Stimulated activated CD4-positive, alpha-beta T cell treated with anti-CD3 and anti-CD28 coated beads, Interleukin-2, amount 100 ng/mL, for 4 hours (primary cell): ENCODE measurements around the gene MYH9.
"Not testable (repeated sequence)": the region's sequence is repeated elsewhere in the genome, so short reads cannot be mapped to it uniquely, and the experiment has no call there.

ENCODE experiments used
- DNase-seq: peaks from one replicate; pipeline ENCODE4 v3.0.0-alpha.2; 2020; ENCODE audit warnings: low read depth

MYH9 gene

DNA sequence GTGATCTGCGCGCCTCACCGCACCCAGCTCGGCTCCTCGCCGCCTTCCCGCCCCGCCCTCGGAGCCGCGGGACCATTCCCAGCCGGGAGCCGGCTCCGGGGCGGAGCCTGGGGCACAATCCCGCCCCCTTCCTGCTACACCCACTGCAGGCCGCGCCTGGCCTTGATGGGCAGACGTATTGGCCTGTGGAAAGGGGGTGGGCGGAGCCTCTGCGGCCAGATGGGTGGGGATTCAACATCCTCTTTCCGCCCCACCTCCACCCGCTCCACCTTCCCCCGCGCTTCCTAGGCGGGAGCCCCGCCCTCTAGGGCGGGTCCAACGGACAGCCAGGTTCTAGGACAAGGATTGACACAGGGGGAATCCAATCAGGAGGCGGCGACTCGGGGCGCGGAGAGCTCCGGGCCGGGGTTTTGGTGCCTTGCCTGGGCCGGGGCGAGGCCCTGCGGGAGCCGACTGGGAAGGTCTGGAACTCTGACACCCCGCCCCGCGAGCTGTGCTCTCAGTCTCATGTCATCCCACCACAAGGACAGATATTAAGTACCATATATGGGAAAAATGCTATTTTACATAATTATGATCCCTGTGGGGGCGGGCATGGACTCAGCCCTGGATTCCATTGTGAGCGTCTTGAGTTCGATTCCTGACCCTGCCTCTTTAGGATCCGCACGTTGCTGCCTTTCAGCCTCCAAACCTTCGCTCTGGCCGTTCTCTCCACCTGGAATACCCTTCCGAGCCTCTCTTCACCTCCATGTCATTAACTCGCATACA is at the start of gene MYH9:
Gene MYH9, minus strand, starts transcription at position 9 of the 768 bp plus-strand sequence. CDS start 38,731 bp downstream, outside the sequence.
- DNase-seq, result peak; percentile 99

- peak; percentile 64 for DNase-seq
Measured at GRCh38 chr22:36435516-36436415, 48.0 kb upstream of the MYH9 start.

GRCh38 chr22:36433318-36434231 is 45.8 kb upstream of the MYH9 start:
- no peak for DNase-seq

GRCh38 chr22:36432592-36433317 is 45.0 kb upstream of the MYH9 start:
- DNase-seq, result no peak

- DNase-seq, result no peak
Measured at GRCh38 chr22:36431977-36432376, 44.2 kb upstream of the MYH9 start.

DNA sequence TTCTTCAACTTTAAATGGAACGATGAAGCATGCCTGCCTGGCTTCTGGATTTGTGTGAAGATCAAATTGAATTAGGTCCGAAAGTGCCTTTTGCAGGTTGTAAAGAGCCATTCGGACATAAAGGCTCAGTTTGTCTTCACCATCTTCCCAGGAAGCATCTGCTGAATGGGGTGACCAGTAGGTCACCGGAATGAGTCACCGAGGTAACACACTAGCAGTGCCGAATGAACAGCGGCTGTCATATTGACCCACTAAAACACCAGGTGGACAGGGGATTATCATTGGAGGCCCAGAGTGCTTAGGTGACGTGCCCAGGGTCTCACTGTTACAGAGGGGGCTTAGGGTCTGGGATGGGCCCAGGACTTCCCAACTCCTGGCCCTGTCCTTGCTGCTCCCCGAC is 43.1 kb upstream of the MYH9 start:
- no peak for DNase-seq

DNA sequence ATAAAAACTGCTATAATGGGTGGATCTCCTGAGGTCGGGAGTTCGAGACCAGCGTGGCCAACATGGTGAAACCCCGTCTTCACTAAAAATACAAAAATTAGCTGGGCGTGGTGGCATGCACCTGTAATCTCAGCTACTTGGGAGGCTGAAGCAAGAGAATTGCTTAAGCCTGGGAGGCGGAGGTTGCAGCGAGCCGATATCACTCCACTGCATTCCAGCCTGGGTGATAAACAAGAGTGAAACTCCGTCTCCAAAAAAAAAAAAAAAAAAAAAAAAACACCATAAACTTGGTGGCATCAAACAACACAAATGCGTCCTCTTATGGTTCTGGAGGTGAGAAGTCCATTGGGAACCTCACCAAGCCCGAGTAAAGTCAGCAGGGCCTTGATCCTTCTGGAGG is 40.2 kb upstream of the MYH9 start:
- DNase-seq, result not testable (repeated sequence)

DNA sequence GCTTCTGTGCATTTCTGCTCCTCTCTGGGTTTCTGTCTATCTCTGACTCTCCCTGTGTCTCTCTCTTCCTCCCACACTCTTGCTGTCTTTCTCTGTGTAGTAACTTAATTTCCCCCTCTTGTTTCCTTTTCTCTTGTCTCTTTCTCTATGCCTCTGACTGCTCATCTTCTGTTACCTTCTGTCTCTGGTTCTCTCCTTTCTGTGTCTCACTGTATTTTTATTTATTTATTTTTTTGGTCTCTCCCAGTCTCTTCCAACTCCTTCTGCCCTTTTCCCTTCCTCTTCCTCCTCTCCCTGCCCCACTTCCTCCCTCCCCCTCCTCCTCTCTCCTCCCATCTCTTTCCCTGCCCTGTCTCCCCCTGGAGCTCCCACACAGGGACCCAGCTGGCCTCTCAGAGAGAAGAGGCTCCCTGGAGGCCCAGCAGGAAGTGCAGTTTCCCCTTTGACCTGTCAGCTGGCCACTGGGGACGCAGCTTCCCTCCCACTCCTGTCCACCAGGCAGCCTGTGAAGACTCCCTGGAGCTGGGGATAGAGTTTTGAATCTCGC is 38.3 kb upstream of the MYH9 start:
- no peak for DNase-seq

DNA sequence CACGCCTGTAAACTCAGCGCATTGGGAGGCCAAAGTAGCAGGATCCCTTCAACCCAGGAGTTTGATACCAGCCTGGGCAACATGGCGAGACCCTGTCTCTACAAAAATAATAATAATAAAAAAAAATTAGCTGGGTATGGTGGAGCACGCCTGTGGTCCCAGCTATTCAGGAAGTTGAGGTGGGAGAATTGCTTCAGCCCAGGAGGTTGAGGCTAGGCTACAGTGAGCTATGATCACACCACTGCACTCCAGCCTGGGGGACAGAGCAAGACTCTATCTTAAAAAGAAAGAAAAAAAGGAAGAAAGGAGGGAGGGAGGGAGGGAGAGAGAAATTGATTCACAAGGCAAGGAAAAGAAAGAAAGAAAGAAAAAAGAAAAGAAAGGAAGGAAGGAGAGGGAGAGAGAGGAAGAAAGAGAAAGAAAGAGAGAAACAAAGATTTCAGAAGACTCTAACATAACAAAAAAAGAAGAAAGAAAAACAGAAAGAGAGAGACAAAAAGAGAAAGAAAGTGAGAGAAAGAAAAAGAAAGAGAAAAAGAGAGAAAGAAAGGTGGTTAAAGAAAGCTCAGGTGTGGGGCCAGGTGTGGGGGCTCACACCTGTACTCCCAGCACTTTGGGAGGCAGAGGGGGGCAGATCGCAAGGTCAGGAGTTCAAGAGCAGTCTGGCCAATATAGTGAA is 37.3 kb upstream of the MYH9 start:
- no peak for DNase-seq

DNA sequence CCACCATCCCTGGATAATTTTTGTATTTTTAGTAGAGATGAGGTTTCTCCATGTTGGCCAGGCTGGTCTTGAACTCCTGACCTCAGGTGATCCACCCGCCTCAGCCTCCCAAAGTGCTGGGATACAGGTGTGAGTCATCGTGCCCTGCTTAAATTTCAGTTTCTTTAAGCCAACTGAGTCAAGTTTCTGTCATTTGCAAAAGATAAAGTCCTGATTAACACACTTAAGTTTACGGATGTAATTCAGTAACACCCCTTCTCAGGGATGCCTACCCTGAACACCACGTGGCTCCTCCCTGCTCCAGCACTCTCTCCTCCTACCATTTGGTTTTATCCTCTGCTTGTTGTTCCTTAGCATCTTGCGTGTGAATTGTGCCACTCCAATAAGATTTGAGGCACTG is 36.7 kb upstream of the MYH9 start:
- not testable (repeated sequence) for DNase-seq

DNA sequence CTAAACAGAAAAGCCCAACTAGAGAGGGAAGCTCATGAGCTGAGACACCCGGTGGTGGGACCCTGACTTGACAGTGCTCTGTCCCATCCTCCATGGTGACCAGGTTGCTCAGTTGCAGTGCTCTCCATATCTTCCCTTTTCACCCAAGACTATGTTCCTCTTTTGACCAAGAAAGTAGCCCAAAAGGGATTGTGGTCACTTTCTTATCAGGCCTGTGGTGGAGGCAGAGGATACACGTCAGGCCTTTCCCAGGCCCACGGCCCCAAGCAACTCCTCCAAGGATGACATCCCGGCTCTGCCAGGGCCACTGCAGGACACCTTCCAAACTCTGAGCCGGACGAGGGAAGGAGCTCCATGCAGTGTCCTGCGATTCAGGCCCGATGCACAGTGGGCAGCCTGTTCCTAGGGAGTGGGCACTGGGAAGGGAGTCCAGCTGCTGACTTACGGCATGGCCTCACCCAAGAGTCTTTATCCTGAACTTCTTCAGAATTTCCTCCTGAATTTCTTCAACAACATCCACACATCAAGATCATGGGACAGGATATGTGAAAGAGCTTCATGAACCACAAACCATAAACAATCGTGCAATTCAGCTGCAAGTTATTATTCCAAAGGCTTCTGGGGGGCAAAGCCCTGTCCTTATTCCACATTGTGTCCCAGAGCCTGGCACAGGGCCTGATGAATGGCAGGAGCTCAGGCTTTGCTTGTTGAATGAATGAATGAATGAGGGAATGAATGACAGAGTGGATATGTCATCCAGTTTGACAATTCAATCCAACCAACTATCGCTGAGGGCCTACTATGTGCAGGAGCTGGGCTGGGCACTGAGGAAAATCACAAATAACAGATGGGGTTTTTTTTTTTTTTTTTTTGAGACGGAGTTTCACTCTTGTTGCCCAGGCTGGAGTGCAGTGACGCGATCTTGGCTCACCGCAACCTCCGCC is 36.0 kb upstream of the MYH9 start:
- DNase-seq, result no peak

GRCh38 chr22:36422287-36423014 is 34.7 kb upstream of the MYH9 start:
- DNase-seq, result no peak

DNA sequence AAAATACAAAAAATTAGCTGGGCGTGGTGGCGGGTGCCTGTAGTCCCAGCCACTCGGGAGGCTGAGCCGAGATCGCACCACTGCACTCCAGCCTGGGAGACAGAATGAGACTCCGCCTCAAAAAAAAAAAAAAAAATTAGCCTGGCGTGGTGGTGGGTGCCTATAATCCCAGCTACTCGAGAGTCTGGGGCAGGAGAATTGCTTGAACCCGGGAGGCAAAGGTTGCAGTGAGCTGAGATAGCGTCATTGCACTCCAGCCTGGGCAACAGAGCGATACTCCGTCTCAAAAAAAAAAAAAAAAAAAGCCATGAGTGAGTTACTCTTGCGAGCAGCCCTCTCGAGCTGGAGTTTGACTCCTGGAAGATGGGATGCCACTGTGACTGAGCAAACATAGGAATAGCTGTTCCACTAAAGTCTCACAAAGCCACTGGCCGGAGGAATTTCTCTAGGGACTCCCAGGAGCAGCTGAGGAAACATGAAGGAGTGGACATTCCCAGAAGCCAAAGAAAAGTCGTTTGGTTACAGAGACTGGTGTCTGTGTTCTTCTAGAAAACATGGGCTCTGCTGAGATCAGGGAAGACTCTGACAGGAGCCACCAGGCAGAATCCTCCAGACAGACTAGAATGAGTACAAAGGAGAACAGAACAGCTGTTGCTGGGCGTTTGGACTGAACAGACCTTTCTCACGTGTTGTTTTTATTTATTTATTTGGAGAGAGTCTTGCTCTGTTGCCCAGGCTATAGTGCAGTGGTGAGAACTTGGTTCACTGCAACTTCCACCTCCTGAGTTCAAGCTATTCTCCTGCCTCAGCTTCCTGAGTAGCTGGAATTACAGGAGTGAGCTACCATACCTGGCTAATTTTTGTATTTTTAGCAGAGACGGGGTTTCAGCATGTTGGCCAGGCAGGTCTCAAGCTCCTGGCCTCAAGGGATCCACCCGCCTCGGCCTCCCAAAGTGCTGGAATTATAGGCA is 32.4 kb upstream of the MYH9 start:
- no peak for DNase-seq

DNA sequence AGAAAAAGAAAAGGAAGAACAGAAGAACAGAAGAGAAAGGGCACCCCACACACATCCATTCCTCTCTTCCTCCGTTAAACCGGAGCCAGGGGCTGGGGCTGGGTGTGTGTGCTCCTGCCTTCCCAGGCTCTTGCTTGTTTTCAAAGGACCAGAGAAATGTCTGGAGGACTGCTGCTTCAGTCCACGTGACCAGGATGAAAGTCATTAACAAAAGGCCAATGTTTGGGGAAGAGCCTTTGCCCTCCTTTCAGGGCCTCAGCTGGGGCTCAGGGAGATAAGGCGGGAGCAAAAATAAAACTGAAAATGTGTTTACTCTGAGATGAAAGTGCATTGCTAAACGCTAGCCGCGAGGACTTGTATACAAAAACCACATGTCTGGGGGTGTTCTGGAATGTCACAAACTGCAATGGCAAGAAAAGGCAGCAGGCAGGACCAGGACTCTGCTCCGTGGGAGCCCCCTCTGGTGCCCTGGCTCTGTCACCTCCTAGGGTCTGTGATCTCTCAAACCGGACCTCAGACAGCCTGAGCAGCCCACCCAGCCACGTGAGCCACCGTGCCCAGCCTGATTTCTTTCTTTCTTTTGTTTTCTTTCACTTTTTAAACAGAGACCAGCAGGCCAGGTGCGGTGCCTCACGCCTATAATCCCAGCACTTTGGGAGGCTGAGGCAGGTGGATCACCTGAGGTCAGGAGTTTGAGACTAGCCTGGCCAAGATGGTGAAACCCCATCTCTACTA is 31.6 kb upstream of the MYH9 start:
- DNase-seq, result no peak

DNA sequence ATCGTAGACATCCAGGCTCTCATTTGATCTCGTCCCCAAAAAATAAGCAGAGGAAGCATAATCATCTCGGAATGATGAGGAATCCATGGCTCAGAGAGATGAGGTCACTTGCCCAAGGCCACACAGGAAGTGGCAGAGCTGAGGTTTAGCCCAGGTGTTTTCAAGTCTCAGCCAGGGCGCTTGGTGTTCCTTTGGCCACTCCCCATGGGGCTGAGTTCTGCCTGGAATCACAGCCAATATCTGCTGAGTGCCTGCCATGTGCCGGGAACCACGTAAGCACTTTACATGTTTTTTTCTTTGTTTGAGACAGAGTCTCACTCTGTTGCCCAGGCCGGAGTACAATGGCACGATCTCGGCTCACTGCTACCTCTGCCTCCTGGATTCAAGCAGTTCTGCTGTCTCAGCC is 29.5 kb upstream of the MYH9 start:
- no peak for DNase-seq

GRCh38 chr22:36415415-36416168 is 27.8 kb upstream of the MYH9 start:
- no peak for DNase-seq
